DND-41 (cell line): ENCODE data around the gene CNNM2.

Source experiments
- CTCF ChIP-seq: IDR thresholded peaks from 2 replicates; pipeline ENCODE4 v1.5.1; 2012; ENCODE audit warnings: borderline replicate concordance, low read length, moderate library complexity, mild to moderate bottlenecking; ENCODE audit not compliant: poor library complexity, severe bottlenecking; ENCODE audit errors: extremely low read depth
- EZH2 ChIP-seq: IDR thresholded peaks from 3 replicates; pipeline ENCODE4 v1.6.1; 2012; ENCODE audit warnings: borderline replicate concordance, low read depth, mild to moderate bottlenecking, moderate library complexity, low read length, inconsistent platforms; ENCODE audit not compliant: severe bottlenecking

DNA sequence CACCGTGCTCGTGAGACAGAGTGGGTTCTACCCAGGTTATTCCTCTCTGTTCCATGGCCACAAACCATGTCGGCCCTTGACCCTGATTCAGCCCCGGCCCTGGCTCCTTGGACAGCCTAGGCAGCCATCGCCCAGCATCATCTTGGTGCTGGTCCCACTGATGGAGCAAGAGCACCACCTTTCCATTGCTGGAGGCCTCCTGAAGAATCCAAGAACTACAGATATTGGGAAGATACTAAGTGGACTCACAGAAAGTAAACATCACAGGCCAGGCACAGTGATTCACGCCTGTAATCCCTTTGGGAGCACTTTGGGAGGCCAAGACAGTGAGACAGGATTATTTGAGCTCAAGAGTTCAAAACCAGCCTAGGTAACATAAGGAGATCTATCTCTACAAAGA, 149.9 kb downstream of the CNNM2 start:
- TF ChIP-seq CTCF: no peak
- no peak for TF ChIP-seq EZH2
